BJ (cell line): ENCODE data around the gene CATSPER4. TPM values are rescaled to one million over a fixed set of nuclear protein-coding genes. Genes with fewer than 3 reads are reported as not detected.
A peak's percentile ranks its signal among the peaks of the same experiment; 100 is the strongest.

ENCODE experiments used
- CTCF ChIA-PET: fragments of 350-600 bp; formaldehyde crosslinking; extraction: SDS; loops from one replicate; lab custom pipeline; 2021; ENCODE audit warnings: antibody characterized with exemption, inconsistent platforms; lab: Yijun Ruan, JAX
- POLR2A ChIA-PET: fragments of 300-600 bp; sonication (Branson Sonifier 250); formaldehyde crosslinking; extraction: SDS; loops from one replicate; lab custom pipeline; 2021; ENCODE audit warnings: antibody characterized with exemption; lab: Charles Lee
- DNase-seq: peaks from one replicate; pipeline ENCODE4 v3.0.0-alpha.2; 2011; ENCODE audit warnings: low read depth
- H3K27me3 ChIP-seq: 2 replicates; pipeline ENCODE4 v1.6.0; 2011; ENCODE audit warnings: low read length; ENCODE audit not compliant: control insufficient read depth, insufficient read depth
- H3K36me3 ChIP-seq: 2 replicates; pipeline ENCODE4 v1.5.1; 2011; ENCODE audit warnings: low read length; ENCODE audit not compliant: control insufficient read depth, insufficient read depth
- H3K4me3 ChIP-seq: 2 replicates; pipeline ENCODE4 v1.5.1; 2011; ENCODE audit warnings: low read depth, mild to moderate bottlenecking, control low read depth, low read length
- polyA minus RNA-seq: library from RNA; depleted of rRNA, polyadenylated mRNA; stranded (reverse); fragments of >200 nt; gene quantifications from 2 replicates; pipeline ENCODE4 v1.2.3, GENCODE V29; 2011; rRNA and poly(A)+ RNA removed
- polyA plus RNA-seq: library from polyadenylated mRNA; depleted of rRNA; stranded (reverse); fragments of >200 nt; gene quantifications from 2 replicates; pipeline ENCODE4 v1.2.3, GENCODE V29; 2011; rRNA removed
- TF ChIP-seq, protein P1 (sequence below): IDR thresholded peaks from 2 replicates; pipeline ENCODE4 v1.5.1; 2011; ENCODE audit warnings: low read depth, mild to moderate bottlenecking, control low read depth, inconsistent platforms, low read length, moderate library complexity; ENCODE audit not compliant: insufficient read depth

CATSPER4 gene
- polyA plus RNA-seq (not detected in 2 replicates), polyA minus RNA-seq (not detected in 2 replicates)

DNA sequence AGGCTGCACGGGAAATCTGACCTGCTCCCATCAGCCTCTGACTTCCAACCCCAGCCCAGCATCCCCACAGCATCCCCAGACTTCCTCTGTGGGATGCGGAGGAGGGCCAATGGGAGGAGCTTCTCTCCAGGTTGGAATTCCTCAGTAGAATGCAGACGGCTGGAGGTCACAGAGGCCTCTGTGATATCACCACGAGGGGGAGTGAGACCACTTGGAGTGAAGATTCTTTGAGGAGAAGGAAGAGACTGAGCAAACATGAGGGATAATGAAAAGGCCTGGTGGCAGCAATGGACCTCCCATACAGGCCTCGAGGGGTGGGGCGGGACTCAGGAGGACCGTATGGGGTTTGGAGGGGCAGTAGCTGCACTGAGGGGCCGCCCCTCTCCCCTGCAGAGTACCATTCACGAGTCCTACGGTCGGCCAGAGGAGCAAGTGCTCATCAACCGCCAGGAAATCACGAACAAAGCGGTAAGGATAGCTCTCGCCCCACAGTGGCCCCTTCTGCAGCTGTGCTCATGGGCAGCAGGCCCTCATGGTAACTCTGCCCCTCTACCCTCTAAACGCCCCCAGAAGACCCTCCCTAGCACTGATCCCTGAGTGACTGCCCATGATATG is at the start of gene CATSPER4:
TSS of gene CATSPER4 (plus strand) at position 230 of the 615 bp plus-strand sequence. CDS start at position 256, 26 bp downstream.
- POLR2A ChIA-PET: interaction anchor here (0.6 kb wide), 1 partner anchor 120 kb away, joined by 5 read pairs; no protein-coding TSS in a partner anchor

DNA sequence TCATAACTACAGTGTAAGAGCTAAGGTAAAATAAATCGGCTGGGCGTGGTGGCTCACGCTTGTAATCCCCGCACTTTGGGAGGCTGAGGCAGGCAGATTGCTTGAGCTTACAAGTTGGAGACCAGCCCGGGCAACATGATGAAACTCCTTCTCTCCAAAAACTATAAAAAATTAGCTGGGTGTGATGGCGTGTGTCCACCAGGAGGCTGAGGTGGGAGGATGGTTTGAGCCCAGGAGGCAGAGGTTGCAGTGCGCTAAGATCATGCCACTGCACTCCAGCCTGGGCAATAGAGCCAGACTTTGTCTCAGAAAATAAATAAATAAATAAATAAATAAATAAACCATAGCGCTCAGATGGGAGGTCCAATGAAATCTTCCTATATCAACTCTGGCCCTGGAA is 48.2 kb upstream of the CATSPER4 start:
- no peaks in the 10 kb centered on the region for H3K36me3 ChIP-seq
- TF ChIP-seq, protein P1, sequence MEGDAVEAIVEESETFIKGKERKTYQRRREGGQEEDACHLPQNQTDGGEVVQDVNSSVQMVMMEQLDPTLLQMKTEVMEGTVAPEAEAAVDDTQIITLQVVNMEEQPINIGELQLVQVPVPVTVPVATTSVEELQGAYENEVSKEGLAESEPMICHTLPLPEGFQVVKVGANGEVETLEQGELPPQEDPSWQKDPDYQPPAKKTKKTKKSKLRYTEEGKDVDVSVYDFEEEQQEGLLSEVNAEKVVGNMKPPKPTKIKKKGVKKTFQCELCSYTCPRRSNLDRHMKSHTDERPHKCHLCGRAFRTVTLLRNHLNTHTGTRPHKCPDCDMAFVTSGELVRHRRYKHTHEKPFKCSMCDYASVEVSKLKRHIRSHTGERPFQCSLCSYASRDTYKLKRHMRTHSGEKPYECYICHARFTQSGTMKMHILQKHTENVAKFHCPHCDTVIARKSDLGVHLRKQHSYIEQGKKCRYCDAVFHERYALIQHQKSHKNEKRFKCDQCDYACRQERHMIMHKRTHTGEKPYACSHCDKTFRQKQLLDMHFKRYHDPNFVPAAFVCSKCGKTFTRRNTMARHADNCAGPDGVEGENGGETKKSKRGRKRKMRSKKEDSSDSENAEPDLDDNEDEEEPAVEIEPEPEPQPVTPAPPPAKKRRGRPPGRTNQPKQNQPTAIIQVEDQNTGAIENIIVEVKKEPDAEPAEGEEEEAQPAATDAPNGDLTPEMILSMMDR: no peak
- POLR2A ChIA-PET: no interaction called here
- CTCF ChIA-PET: interaction anchor here (1.1 to 9.7 kb wide), 5 partner anchors 14 to 108 kb away, joined by 4 to 129 read pairs (median 76); no protein-coding TSS in a partner anchor
- H3K4me3 ChIP-seq: no peak overlapping the region
- DNase-seq: no peak
- peaks cover 6% of the 10 kb centered on the region for H3K27me3 ChIP-seq

More for the DNA sequence above, at the start of gene CATSPER4:
- CTCF ChIA-PET: interaction anchor here (1.0 to 1.5 kb wide), 3 partner anchors 46 to 201 kb away, joined by 3 to 6 read pairs (median 4); no protein-coding TSS in a partner anchor
- no peaks in the 10 kb centered on the region for H3K36me3 ChIP-seq
- TF ChIP-seq, protein P1: no peak
- no peak for DNase-seq
- H3K4me3 ChIP-seq: no peak within 1 kb of the TSS
- no peaks in the 10 kb centered on the region for H3K27me3 ChIP-seq

DNA sequence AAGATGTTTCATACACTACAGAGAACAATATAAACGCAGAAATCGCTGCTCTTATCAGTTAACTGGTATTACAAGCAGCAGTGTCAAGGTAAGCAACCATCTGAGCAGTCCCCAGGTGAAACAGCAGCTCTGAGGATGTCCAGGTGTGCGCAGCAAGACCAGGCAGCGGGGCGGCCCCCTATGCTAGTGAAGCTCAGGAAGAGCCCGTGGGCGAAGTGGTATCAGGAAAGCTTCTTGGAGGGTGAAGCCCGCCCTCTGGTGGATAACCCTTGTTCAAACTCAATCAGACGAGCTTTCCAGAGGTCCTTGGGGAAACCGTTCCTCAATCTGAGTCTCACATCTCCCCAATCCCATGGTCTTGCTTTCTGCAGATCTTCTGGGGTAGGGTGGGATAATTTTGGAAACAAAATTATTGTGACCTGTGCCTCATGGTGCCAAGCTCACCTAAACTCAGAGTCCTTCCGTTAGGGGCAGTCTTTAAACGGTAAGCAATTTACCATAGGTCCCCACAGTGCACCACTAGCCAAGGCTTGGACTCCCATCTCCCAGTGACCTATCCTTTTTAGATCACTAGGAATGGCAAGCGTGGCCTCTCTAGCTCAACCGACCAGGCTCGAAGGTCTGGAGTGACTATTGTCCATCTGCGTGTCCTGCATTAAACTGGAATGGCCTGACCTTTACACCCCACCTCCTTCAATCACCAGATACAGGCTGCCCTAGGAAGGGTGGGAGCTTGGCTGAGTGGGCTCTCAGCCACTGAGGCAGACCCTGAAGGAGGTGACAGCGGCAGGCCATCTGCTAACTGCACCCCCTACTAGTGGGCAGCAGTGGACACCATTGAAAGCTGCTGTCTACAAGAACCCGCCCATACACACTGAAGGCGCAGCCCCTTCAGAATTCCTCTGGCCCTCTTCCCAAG is 45.1 kb upstream of the CATSPER4 start:
- Histone ChIP-seq H3K4me3 (no peak overlapping the region), H3K36me3 (no peaks in the 10 kb centered on the region), H3K27me3 (peaks cover 10% of the 10 kb centered on the region)
- TF ChIP-seq, protein P1: peak; percentile 78
- DNase-seq: no peak
- ChIA-PET CTCF (interaction anchor here (0.6 to 9.7 kb wide), 37 partner anchors 9 to 664 kb away, joined by 3 to 129 read pairs (median 4); partner anchors contain the start of genes CD52, EXTL1 and PDIK1L), POLR2A (no interaction called here)

DNA sequence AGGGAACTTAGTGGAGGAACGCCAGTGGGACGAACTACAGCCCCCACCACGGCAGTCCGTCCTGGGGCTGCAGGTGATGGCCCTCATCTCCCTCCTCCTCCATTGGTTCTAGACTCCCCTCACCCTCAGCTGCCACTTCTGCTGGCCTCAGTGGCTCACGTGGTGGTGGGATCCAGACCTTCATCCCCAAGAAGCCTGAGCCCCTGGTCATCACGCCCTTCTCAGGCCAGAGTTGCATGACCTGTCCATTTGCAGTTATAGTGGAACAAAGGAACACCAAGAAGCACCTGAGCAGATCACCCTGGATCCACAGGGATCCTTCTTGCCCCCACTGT is 44.5 kb upstream of the CATSPER4 start:
- TF ChIP-seq, protein P1: no peak
- Histone ChIP-seq H3K4me3 (no peak overlapping the region), H3K27me3 (peaks cover 14% of the 10 kb centered on the region), H3K36me3 (no peaks in the 10 kb centered on the region)
- CTCF ChIA-PET: interaction anchor here (1.0 to 9.7 kb wide), 20 partner anchors 10 to 243 kb away, joined by 3 to 129 read pairs (median 6); partner anchors contain the start of genes CD52 and PDIK1L
- DNase-seq: no peak
- POLR2A ChIA-PET: no interaction called here
